SJSA1 (cell line): Measurements from ENCODE around the gene GPATCH11. TPM values are rescaled to one million over a fixed set of nuclear protein-coding genes. Genes with fewer than 3 reads are reported as not detected.

Experiments
- DNase-seq, 2 experiments: peaks; one replicate each; pipeline ENCODE4 v3.0.0-alpha.2; 2015 to 2020; ENCODE audit warnings: low spot score in 2 of 2, low read depth in 1 of 2
- H3K27ac ChIP-seq: fragments of 250-450 bp; sonication (Bioruptor Pico); 2 replicates; pipeline ENCODE4 v1.5.1; 2020; ENCODE audit warnings: mild to moderate bottlenecking, moderate library complexity
- H3K27me3 ChIP-seq: fragments of 250-450 bp; sonication (Bioruptor Pico); replicated peaks from 2 replicates; pipeline ENCODE4 v1.5.1; 2020; ENCODE audit warnings: mild to moderate bottlenecking, moderate library complexity
- H3K36me3 ChIP-seq: fragments of 250-450 bp; sonication (Bioruptor Pico); 2 replicates; pipeline ENCODE4 v1.5.1; 2020; ENCODE audit warnings: mild to moderate bottlenecking
- H3K4me1 ChIP-seq: fragments of 250-450 bp; sonication (Bioruptor Pico); replicated peaks from 2 replicates; pipeline ENCODE4 v1.6.1; 2021; ENCODE audit warnings: mild to moderate bottlenecking
- H3K4me3 ChIP-seq: fragments of 250-450 bp; sonication (Bioruptor Pico); 2 replicates; pipeline ENCODE4 v1.5.1; 2020; ENCODE audit warnings: mild to moderate bottlenecking
- H3K9me3 ChIP-seq: fragments of 250-450 bp; sonication (Bioruptor Pico); replicated peaks from 2 replicates; pipeline ENCODE4 v1.5.1; 2020; ENCODE audit warnings: mild to moderate bottlenecking
- total RNA-seq: library from RNA; depleted of rRNA; stranded (reverse); fragments of >200 nt; shearing (Covaris generic); gene quantifications from 2 replicates; pipeline ENCODE4 v1.2.3, GENCODE V29; 2014; rRNA removed

GPATCH11 gene
- total RNA-seq = 15.5 and 24.2 TPM in 2 replicates

DNA sequence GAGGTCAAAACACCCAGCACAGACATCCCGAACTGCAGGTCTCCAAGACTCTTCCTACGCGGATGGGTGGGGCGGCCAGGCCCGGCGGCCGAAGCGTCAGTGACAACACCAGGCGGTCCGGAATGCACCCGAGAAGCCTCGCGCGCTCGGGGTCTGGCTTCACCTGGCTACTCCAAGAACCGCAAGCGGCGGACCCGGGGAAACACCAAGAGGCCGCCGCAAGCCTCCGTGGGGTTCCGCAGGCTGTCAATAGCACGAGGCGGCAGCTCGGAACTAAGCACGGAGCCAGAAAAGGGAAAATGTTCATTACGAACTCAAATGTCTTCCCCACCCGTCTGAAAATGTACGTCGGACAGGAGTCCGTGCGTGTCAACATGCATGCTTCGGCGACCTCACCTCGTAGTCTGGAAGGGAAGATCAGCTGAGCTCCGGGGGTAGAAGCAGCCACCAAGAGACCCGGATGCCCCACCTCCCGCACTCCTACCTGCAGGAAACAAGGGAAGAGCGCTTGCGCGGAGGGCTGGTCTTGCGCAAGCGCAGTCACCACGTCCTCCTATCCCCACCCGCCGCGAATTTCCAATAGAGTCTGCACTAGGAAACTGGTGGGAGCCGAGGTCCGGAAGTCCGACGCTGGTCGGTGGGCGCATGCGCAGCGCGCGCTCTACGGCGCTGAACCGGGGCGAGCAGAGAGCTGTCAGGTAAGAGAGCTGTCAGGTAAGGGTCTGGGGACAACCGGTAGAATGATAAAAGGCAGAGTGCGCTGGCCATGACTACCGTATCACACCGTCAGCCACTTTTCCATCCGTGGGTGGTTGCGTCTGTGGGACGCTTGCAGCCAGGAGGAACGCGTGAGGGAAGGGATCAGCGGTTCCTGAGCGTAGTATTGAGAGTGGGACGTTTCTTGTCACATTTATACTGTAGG lies at the start of gene GPATCH11, which contains the start of gene HEATR5B:
GPATCH11 (plus strand) TSS at position 646 of the 922 bp plus-strand sequence. CDS start 3,864 bp downstream, outside the sequence.
HEATR5B (minus strand) TSS at position 500 of the 922 bp plus-strand sequence. CDS start 958 bp downstream, outside the sequence.
- H3K4me1 ChIP-seq = peaks cover 15% of the 10 kb centered on the region
- peak within 1 kb of the TSS; percentile 62 for H3K4me3 ChIP-seq
- DNase-seq = peak; percentile 95 to 96
- no peaks in the 10 kb centered on the region for H3K9me3 ChIP-seq
- H3K27me3 ChIP-seq = no peaks in the 10 kb centered on the region
- no peak within 1 kb of the TSS for H3K27ac ChIP-seq
- peaks cover 14% of the 10 kb centered on the region for H3K36me3 ChIP-seq

DNA sequence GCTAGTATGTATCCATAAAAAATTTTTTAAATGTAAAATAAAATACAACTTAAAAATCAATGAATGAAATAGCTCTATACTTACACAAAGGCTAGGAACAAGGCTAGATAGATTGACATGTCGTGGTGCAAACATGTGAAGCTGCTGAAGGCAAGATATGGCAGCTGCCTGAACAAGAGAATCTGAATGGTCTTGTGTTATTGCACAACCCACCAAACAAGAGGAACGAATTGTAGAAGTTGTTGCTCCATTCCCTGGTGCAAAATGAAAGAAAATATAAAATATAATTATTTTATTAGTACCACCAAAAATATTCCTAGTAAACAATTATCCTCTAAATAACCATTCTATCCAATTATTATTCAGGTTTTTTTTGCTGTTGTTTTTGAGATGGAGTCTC lies 46.5 kb upstream of the GPATCH11 start:
- Histone ChIP-seq H3K9me3 (no peaks in the 10 kb centered on the region), H3K27ac (no peak overlapping the region), H3K36me3 (peaks cover 12% of the 10 kb centered on the region), H3K4me1 (no peaks in the 10 kb centered on the region), H3K27me3 (no peaks in the 10 kb centered on the region), H3K4me3 (no peak overlapping the region)
- DNase-seq = no peak

DNA sequence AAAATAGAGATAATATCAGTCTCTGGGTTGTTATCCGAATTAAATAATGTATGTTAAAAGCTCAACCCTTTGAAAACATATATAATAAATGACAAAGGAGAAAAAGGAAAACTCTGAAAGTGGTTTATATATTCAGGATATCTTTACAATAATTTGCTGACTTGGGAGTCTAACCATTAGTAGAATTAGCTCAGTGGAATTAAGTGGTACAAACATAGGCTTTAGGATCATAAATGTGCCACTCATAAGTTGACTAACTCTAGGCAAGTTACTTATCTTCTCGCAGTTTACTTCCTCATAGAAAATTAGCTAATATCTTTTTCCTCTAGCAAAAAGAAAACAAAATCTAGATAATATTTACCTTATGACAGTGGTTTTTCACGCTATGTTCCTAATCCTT lies 44.7 kb upstream of the GPATCH11 start:
- Histone ChIP-seq H3K27me3 (no peaks in the 10 kb centered on the region), H3K36me3 (peaks cover 18% of the 10 kb centered on the region), H3K9me3 (no peaks in the 10 kb centered on the region), H3K4me1 (no peaks in the 10 kb centered on the region), H3K4me3 (no peak overlapping the region), H3K27ac (no peak overlapping the region)
- no peak for DNase-seq

DNA sequence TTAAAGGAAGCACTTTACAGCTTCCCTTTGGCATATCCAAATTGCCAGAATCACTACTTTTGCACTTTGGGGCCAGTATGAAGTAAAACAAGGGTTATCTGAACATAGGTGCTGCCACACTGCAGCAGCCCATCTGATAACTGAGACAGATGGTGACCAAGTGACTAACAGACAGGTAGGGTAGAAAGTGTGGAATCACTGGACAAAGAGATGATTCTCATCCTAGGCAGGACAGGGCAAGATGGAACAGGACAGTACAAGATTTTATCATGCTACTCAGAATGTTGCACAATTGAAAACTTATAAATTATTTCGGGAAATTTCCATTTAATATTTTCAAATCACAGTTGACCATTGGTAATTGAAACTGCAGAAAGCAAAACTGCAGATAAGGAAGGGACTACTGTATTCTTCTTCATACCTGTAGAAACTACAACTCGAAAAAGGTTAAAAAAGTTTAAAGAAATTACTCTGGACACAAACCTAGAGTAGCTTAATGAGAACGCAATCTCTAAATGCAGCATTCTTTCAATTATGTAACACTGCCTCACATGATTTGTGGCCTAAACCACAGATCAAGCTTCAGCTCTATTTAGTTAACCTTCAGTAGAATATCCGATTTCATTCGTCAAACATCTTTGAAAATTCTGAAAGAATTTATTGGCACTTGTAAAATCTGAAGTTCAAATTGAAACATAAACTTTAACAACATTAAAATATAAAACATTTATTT lies 31.6 kb upstream of the GPATCH11 start:
- no peak for DNase-seq
- no peaks in the 10 kb centered on the region for H3K9me3 ChIP-seq
- peaks cover 38% of the 10 kb centered on the region for H3K36me3 ChIP-seq
- H3K4me3 ChIP-seq = no peak overlapping the region
- no peak overlapping the region for H3K27ac ChIP-seq
- no peaks in the 10 kb centered on the region for H3K4me1 ChIP-seq
- H3K27me3 ChIP-seq = no peaks in the 10 kb centered on the region

DNA sequence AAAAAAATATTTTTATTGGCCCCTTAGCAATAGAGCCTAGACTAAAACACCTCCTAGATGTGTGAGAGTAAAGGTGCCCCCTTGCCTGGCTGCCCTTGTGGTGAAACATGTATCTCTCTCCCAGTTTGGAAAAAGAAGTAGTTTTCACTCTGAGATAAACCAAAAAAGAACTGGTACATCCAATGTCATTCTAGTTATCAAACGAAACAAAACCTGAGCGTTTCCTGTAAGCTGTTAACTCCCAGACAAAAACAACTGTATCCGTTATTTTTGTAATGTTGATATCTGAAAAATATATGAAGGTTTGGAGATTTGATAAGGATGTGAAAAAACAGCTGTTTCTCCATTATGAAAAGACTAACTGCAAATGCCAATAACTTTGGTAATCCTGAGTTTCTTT lies 24.5 kb upstream of the GPATCH11 start:
- H3K36me3 ChIP-seq = peaks cover 28% of the 10 kb centered on the region
- H3K27ac ChIP-seq = no peak overlapping the region
- H3K9me3 ChIP-seq = no peaks in the 10 kb centered on the region
- no peak overlapping the region for H3K4me3 ChIP-seq
- H3K27me3 ChIP-seq = no peaks in the 10 kb centered on the region
- no peaks in the 10 kb centered on the region for H3K4me1 ChIP-seq
- DNase-seq = no peak

DNA sequence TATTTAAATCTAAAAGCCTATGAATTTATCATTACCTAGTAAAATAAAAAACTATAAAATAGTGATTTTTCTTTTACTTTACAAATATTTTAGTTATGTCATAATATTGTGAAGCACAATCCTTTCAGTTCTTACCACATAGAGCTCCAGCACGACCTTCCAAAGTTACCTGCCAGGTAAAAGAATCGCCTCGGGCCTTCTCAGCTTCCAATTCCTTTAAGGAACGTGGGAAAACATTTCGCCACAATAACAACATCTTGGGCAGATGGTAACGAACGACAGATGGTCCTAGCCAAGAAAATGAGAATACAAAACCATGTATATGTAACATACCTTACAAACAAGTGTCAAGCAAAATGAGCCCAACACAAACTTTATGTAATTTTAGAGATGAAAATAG lies 23.9 kb upstream of the GPATCH11 start:
- Histone ChIP-seq H3K27ac (no peak overlapping the region), H3K4me1 (no peaks in the 10 kb centered on the region), H3K4me3 (no peak overlapping the region), H3K36me3 (peaks cover 26% of the 10 kb centered on the region), H3K9me3 (no peaks in the 10 kb centered on the region), H3K27me3 (no peaks in the 10 kb centered on the region)
- DNase-seq = no peak

DNA sequence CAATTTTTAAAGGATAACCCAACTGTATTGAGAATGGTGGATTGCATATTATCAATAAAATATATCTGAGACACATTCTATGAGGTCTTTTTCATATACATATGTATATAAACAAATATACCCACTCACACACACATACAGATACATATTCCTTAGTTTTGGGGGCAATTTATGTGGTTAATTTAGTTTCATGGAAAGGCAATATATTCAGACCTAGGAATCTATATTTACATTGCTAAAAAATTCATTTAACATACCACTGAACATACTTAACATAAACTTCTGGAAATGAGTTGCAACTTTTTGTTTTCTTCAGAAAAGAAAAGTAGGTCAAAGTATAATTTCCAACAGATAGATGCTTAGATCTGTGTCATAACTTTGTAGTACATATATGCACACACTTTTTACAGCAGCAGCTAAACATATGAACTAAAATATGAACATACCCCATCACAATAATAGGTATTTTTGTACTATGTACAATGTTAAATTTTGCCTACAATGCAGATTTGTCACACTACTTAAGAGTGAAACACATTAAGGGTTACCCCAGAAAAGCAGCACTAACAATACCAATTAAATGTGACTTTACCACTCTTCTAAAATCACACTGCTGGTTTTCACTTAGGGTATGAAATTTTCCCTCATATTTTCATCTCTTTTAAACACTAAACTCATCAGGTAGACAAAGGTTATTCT lies 23.2 kb upstream of the GPATCH11 start:
- H3K27me3 ChIP-seq = no peaks in the 10 kb centered on the region
- no peak overlapping the region for H3K4me3 ChIP-seq
- DNase-seq = no peak
- peaks cover 25% of the 10 kb centered on the region for H3K36me3 ChIP-seq
- H3K4me1 ChIP-seq = no peaks in the 10 kb centered on the region
- no peak overlapping the region for H3K27ac ChIP-seq
- H3K9me3 ChIP-seq = no peaks in the 10 kb centered on the region

DNA sequence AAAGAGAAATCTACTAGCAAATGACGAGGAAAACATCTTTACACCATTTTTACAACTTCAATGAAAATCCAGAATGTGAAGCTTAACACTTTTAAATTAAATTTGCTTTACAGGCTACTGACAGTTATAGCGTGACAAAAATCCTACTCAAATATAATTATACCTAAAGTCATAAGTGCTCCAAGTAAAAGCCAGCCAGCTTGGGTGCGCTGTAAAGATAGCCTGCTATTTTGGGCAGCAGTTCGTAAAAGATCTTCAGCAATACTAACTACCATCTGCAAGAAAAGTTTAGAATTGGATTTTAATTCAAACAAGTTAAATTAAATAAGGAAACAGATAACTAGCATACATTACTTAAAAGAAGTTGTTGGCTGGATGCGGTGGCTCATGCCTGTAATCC lies 22.5 kb upstream of the GPATCH11 start:
- no peak for DNase-seq
- Histone ChIP-seq H3K36me3 (peaks cover 22% of the 10 kb centered on the region), H3K4me3 (no peak overlapping the region), H3K27ac (no peak overlapping the region), H3K9me3 (no peaks in the 10 kb centered on the region), H3K4me1 (no peaks in the 10 kb centered on the region), H3K27me3 (no peaks in the 10 kb centered on the region)

DNA sequence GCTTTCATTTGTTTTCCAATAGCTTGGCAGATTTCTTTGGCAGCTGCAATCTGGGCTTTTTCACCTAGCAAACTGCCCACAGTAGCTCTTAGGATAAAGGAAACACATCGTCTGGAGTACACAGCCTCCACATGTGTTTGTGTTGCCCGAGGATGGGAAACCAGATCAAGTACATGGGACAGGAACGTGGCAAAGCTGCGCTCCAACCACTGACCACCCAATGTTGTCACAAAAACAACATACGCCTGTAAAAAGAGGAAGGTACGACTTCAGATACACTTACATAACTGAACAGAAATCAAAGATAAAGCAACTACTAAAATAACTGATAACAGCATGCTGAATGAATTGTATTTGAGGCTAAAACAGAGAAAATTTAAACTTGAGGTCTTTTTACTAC lies 15.6 kb upstream of the GPATCH11 start:
- Histone ChIP-seq H3K27me3 (no peaks in the 10 kb centered on the region), H3K4me3 (no peak overlapping the region), H3K4me1 (no peaks in the 10 kb centered on the region), H3K9me3 (no peaks in the 10 kb centered on the region), H3K36me3 (peaks cover 17% of the 10 kb centered on the region), H3K27ac (no peak overlapping the region)
- DNase-seq = no peak

DNA sequence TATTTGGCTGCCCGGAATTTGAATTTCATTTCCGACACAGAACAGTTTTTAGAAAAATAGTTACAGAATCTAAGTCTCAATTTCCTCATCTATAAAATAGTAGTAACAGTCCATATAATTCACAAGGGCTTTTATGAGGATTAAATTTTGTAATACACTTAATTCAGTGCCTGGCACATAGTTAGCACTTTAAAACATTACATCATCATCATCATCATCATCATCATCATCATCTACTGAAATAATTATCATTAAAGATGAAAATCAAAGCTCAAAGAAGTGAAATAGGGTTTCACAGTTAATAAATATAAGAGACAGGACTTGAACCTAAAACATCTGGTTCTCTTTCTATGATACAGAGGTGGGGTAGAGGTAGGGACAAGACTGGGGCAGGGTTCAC lies 13.4 kb upstream of the GPATCH11 start:
- no peaks in the 10 kb centered on the region for H3K27me3 ChIP-seq
- no peak overlapping the region for H3K27ac ChIP-seq
- H3K4me3 ChIP-seq = no peak overlapping the region
- H3K36me3 ChIP-seq = peaks cover 25% of the 10 kb centered on the region
- no peaks in the 10 kb centered on the region for H3K9me3 ChIP-seq
- no peak for DNase-seq
- H3K4me1 ChIP-seq = no peaks in the 10 kb centered on the region

DNA sequence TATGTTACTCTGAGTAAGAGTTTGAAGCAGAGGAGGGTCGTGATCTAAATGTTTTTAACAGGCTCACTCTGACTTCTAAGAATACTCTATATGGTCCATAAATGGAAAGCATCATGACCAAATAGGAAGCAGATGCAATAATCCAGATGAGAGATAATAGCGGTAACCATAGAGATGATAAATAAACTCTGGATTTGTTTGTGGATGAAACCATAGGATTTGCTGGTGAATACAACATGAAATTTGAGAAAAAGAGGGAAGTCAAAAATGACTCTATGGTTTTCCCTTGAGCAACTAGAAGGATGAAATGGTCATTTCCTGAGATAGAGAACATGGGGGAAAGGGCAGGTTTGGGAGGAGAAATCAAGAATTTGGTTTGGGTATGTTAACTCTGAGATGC lies 4.1 kb upstream of the GPATCH11 start:
- Histone ChIP-seq H3K36me3 (peaks cover 15% of the 10 kb centered on the region), H3K4me1 (peaks cover 8% of the 10 kb centered on the region; the same call in 1 of the 2 replicates), H3K4me3 (no peak overlapping the region), H3K27me3 (no peaks in the 10 kb centered on the region), H3K9me3 (no peaks in the 10 kb centered on the region), H3K27ac (no peak overlapping the region)
- no peak for DNase-seq

DNA sequence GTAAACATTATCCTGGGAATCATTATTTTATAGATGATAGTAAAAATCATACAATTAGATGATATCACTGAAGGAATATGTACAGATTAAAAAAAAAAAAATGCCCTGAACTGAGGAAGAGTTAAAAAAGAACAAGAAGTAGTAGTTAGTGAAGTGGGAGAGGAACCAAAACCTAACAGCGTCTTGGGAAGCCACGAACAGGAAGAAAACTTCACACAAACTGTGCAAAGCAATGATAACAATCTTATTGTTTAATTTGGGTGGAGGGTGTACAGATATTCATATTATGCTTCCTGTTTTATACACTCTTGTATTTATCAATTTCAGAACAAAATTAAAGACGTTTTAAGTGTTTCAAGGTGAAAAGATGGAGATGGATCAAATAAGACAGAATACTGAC lies 3.6 kb upstream of the GPATCH11 start:
- Histone ChIP-seq H3K27me3 (no peaks in the 10 kb centered on the region), H3K27ac (no peak overlapping the region), H3K9me3 (no peaks in the 10 kb centered on the region), H3K4me3 (no peak overlapping the region), H3K36me3 (peaks cover 13% of the 10 kb centered on the region), H3K4me1 (peaks cover 13% of the 10 kb centered on the region)
- no peak for DNase-seq

DNA sequence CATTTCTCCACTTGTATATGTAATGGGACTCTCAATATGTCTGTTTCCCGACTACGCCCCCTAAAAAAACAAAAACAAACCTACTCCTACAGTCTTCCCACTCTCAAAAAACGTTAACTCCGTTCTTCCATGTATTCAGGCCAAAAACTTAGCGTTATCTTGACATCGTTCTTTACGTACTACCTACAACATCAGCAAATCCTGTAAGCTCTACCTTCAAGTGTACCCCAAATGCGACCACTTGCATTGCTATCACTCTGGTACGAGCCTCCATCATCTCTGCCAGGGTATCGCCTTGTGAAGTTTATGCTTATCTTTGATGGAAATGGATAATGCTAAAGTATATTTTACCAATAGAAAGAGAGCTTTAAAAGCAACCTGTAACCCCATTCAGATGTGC lies 479 bp downstream of the GPATCH11 start:
- Histone ChIP-seq H3K4me3 (peak overlapping the region; percentile 62), H3K27me3 (no peaks in the 10 kb centered on the region), H3K9me3 (no peaks in the 10 kb centered on the region), H3K36me3 (peaks cover 17% of the 10 kb centered on the region), H3K4me1 (peaks cover 15% of the 10 kb centered on the region), H3K27ac (no peak overlapping the region)
- DNase-seq = no peak
